Measurements from ENCODE around the gene PAK6.

Gene PAK6

GRCh38 chr15:40305281-40305680 is 66.4 kb downstream of the PAK6 start:
- H3K27ac Mint-ChIP-seq: no peak overlapping the region
- no peaks in the 10 kb centered on the region for H3K36me3 Mint-ChIP-seq (ENCODE audit: low read depth)
- no peak overlapping the region for H3K4me3 Mint-ChIP-seq
- no peaks in the 10 kb centered on the region for H3K9me3 Mint-ChIP-seq
- H3K27me3 Mint-ChIP-seq (ENCODE audit: low read depth): peaks cover 29% of the 10 kb centered on the region
- H3K4me1 Mint-ChIP-seq: peaks cover 25% of the 10 kb centered on the region
- no peak for TF ChIP-seq CTCF (IDR thresholded peaks at IDR 0.05; ENCODE audit: unreplicated experiment in 3 of 3)

- H3K36me3 Mint-ChIP-seq (ENCODE audit: low read depth): no peaks in the 10 kb centered on the region
- TF ChIP-seq CTCF (IDR thresholded peaks at IDR 0.05; ENCODE audit: unreplicated experiment in 3 of 3): no peak
- H3K9me3 Mint-ChIP-seq: no peaks in the 10 kb centered on the region
- peaks cover 25% of the 10 kb centered on the region for H3K4me1 Mint-ChIP-seq
- H3K27me3 Mint-ChIP-seq (ENCODE audit: low read depth): peaks cover 37% of the 10 kb centered on the region
- peak overlapping the region in 1 of 3 experiments; percentile 37 for H3K4me3 Mint-ChIP-seq
- H3K27ac Mint-ChIP-seq: no peak overlapping the region
Observed at GRCh38 chr15:40306371-40306770, 67.5 kb downstream of the PAK6 start.

- no peaks in the 10 kb centered on the region for H3K9me3 Mint-ChIP-seq
- no peak for TF ChIP-seq CTCF (IDR thresholded peaks at IDR 0.05; ENCODE audit: unreplicated experiment in 3 of 3)
- H3K36me3 Mint-ChIP-seq (ENCODE audit: low read depth): no peaks in the 10 kb centered on the region
- peak overlapping the region in 1 of 3 experiments; percentile 37 for H3K4me3 Mint-ChIP-seq
- peaks cover 41% of the 10 kb centered on the region for H3K27me3 Mint-ChIP-seq (ENCODE audit: low read depth)
- no peak overlapping the region for H3K27ac Mint-ChIP-seq
- peaks cover 25% of the 10 kb centered on the region for H3K4me1 Mint-ChIP-seq
Observed at GRCh38 chr15:40306908-40307307, 68.0 kb downstream of the PAK6 start.

- Mint-ChIP-seq H3K27me3 (ENCODE audit: low read depth) (peaks cover 48% of the 10 kb centered on the region), H3K36me3 (ENCODE audit: low read depth) (no peaks in the 10 kb centered on the region), H3K27ac (no peak within 1 kb of the TSS), H3K4me3 (peak within 1 kb of the TSS; percentile 35 to 60 (median 37)), H3K9me3 (no peaks in the 10 kb centered on the region), H3K4me1 (peaks cover 25% of the 10 kb centered on the region)
- peak in 1 of 3 experiments; percentile 17 for TF ChIP-seq CTCF (IDR thresholded peaks at IDR 0.05; ENCODE audit: unreplicated experiment in 3 of 3)
Observed at GRCh38 chr15:40307421-40308211, 68.8 kb downstream of the PAK6 start, which contains the start of gene PLCB2. Gene PLCB2 (minus strand): TSS chr15:40307935. CDS start chr15:40307672, 263 bp downstream.

- Mint-ChIP-seq H3K27me3 (ENCODE audit: low read depth) (peaks cover 57% of the 10 kb centered on the region), H3K4me3 (no peak overlapping the region), H3K27ac (peak overlapping the region in 2 of 3 experiments; percentile 26 to 64), H3K36me3 (ENCODE audit: low read depth) (no peaks in the 10 kb centered on the region), H3K9me3 (no peaks in the 10 kb centered on the region), H3K4me1 (peaks cover 25% of the 10 kb centered on the region)
- no peak for TF ChIP-seq CTCF (IDR thresholded peaks at IDR 0.05; ENCODE audit: unreplicated experiment in 3 of 3)
Observed at GRCh38 chr15:40309344-40309862, 70.5 kb downstream of the PAK6 start.

All from nephron (organoid).